ENCODE results near the gene MYD88. TPM values are rescaled to one million over a fixed set of nuclear protein-coding genes. Genes with fewer than 3 reads are reported as not detected.

Gene MYD88
- total RNA-seq, 4 donors from 2014 or later: 32.6 to 109 (median 45.8) TPM

GRCh38 chr3:38118421-38119247 is 19.8 kb upstream of the MYD88 start:
- no peak for TF ChIP-seq CTCF (IDR thresholded peaks at IDR 0.05; ENCODE audit: low read depth)

DNA sequence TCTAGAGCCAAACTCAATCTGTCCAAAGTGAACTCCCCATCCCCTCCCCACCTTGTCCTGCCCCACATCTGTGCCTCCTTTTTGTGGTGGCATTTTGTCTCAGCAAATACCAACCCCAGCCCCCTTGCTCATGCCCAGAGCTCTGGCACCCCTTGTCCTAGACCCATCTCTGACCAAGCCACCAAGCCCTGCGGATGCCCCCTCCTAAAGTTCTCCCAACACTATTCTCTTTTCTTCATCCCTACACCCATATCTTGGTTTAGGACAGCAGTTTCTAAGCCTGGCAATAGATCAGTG is 19.3 kb upstream of the MYD88 start:
- TF ChIP-seq CTCF (IDR thresholded peaks at IDR 0.05; ENCODE audit: low read depth): no peak

DNA sequence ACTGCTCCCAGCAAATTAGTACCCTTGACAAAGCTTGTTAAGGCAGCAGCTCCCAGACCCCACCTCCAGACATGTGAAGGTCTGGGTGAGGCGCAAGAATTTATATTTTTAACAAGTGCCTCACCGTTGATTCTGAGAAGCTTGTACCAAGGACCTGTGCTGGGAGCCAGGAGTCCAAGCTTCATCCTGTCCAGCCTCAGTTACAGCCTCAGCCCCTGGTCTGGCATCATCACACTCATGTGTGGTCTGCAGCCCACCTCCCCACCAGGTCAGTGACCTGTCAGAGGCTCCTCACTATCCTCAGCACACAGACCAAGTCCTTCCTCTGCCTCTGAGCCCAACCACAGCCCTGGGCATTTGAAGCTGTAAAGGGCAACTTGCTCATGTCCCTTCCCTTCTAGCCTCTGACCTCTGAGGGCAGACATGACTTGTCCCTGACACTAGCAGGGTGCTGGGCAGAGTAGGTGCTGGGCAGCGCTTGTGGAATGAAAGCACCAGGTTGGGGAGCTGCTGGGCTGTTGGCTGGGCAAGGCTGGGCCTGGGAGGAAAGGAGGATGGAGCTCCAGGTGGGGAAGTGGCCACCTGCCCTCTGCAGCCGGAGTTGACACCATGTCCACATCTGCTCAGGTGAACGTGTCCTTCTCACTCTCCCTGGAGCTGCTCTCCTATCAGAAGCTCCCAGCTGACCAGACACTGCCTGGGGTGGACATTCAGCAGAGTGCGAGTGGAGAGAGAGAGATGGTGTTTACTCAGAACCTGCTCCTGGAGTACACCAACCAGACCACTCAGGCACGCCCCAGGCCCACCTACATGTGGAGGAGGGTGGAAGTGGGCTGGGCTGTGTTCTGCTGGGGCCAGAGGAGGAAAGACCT is 18.4 kb upstream of the MYD88 start:
- TF ChIP-seq CTCF (IDR thresholded peaks at IDR 0.05; ENCODE audit: low read depth): no peak

DNA sequence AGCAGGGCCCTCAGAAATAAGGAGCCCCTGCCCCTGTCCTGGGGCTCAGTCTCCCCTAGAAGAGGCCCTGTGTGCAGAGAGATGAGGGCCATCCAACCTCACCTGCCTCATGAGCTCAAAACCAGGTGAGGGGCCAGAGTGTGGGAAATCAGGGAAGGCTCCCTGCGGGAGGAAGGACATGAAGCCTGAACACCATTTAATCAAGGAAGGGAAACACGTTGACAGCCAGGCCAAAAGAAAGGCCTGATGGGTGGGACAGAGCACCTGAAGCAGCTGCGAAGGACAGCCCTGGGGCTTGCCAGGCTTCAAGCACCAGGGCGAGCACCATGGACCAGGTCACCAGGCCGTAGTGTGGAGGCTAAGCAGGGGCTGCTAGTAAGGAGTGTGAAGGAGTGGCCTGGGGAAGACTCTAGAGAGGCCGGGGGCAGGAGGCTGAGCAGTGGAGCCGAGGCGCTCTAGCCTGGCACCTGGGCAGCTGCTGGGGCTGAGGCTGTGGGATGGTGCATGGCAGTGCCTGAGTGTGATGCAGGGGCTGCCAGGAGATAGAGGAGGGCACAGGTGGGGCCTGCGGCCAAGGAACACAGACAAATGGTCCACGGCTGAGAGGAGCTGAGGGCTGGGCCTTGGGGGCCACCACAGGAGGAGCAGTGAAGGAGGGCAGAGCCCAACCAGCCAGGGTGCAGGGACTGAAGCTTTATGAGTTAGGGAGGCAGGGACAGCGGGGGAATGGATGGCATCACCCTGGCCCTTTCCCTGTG is 17.6 kb upstream of the MYD88 start:
- TF ChIP-seq CTCF (IDR thresholded peaks at IDR 0.05; ENCODE audit: low read depth): no peak

- TF ChIP-seq CTCF (IDR thresholded peaks at IDR 0.05; ENCODE audit: low read depth): no peak
Observed at GRCh38 chr3:38121451-38121831, 17.0 kb upstream of the MYD88 start.

- TF ChIP-seq CTCF (IDR thresholded peaks at IDR 0.05; ENCODE audit: low read depth): no peak
Observed at GRCh38 chr3:38121832-38122461, 16.5 kb upstream of the MYD88 start.
